HCT116 (cell line): ENCODE measurements around the gene IRX2.

Source experiments
- EZH2 ChIP-seq: fragments of 200-600 bp; sonication (generic); IDR thresholded peaks from 2 replicates; pipeline ENCODE4 v1.6.1; 2017; ENCODE audit warnings: antibody characterized with exemption, mixed run types
- POLR2A ChIP-seq: IDR thresholded peaks from 2 replicates; pipeline ENCODE4 v1.7.0; 2011; ENCODE audit warnings: borderline replicate concordance; ENCODE audit not compliant: insufficient read depth, insufficient read length; ENCODE audit errors: extremely low read depth
- POLR2AphosphoS5 ChIP-seq: IDR thresholded peaks from 2 replicates; pipeline ENCODE4 v1.6.1; 2011; ENCODE audit warnings: mild to moderate bottlenecking, low read depth, low read length, moderate library complexity
- RAD21 ChIP-seq: IDR thresholded peaks from 2 replicates; pipeline ENCODE4 v1.6.1; 2012; ENCODE audit warnings: low read depth, mild to moderate bottlenecking
- SP1 ChIP-seq: IDR thresholded peaks from 2 replicates; pipeline ENCODE4 v1.6.1; 2012; ENCODE audit warnings: low read depth
- TCF7L2 ChIP-seq: IDR thresholded peaks from 2 replicates; pipeline ENCODE4 v1.7.0; 2011; ENCODE audit warnings: borderline replicate concordance, inconsistent platforms; ENCODE audit not compliant: insufficient read depth, insufficient read length; ENCODE audit errors: extremely low read depth
- YY1 ChIP-seq: IDR thresholded peaks from 2 replicates; pipeline ENCODE4 v1.6.1; 2011; ENCODE audit warnings: low read length, low read depth, moderate library complexity, mild to moderate bottlenecking; ENCODE audit not compliant: insufficient replicate concordance; ENCODE audit errors: extremely low read depth
- TF ChIP-seq, protein P1 (sequence below), 3 experiments: fragments of 200-600 bp in 1 of 3; sonication (generic) in 1 of 3; IDR thresholded peaks in 2 of 3; conservative IDR thresholded peaks in 1 of 3; 2 replicates each; pipeline ENCODE4 v1.5.1; 2012 to 2017; ENCODE audit warnings: low read depth in 2 of 3, low read length in 2 of 3, antibody characterized with exemption in 1 of 3, borderline replicate concordance in 1 of 3, control low read depth in 1 of 3, mild to moderate bottlenecking in 1 of 3, mixed read lengths in 1 of 3, mixed run types in 1 of 3, moderate library complexity in 1 of 3; ENCODE audit not compliant: insufficient read depth in 1 of 3
- TF ChIP-seq, protein P2 (sequence below): IDR thresholded peaks from 2 replicates; pipeline ENCODE4 v1.6.1; 2012

DNA sequence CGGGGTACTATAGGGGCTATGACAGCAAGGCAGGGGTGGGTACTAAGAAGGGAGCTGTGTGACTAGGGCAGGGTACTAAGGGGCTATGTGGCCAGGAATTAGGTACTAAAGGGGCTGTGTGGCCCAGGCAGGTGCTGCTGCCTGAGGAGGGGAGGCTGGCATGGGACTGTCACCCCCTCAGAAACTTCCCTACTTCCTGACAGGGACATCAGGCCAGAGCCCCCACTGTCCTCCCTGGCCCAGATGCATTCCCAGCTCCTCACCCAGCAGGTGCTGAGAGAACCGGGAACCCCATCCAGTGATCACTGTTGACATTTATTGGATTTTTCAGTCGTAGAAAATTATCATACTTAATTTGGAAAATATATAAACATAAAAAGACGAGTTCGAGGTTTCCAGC lies 26.6 kb downstream of the IRX2 start:
- TF ChIP-seq RAD21 (no peak), POLR2A (no peak), EZH2 (no peak), TCF7L2 (no peak), POLR2AphosphoS5 (no peak), YY1 (no peak), SP1 (no peak)
- TF ChIP-seq, protein P1, sequence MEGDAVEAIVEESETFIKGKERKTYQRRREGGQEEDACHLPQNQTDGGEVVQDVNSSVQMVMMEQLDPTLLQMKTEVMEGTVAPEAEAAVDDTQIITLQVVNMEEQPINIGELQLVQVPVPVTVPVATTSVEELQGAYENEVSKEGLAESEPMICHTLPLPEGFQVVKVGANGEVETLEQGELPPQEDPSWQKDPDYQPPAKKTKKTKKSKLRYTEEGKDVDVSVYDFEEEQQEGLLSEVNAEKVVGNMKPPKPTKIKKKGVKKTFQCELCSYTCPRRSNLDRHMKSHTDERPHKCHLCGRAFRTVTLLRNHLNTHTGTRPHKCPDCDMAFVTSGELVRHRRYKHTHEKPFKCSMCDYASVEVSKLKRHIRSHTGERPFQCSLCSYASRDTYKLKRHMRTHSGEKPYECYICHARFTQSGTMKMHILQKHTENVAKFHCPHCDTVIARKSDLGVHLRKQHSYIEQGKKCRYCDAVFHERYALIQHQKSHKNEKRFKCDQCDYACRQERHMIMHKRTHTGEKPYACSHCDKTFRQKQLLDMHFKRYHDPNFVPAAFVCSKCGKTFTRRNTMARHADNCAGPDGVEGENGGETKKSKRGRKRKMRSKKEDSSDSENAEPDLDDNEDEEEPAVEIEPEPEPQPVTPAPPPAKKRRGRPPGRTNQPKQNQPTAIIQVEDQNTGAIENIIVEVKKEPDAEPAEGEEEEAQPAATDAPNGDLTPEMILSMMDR (IDR thresholded peaks at IDR 0.05 in 2 of 3, conservative IDR thresholded peaks at IDR 0.05 in 1 of 3; ENCODE audit: borderline replicate concordance in 1 of 3, insufficient read depth in 1 of 3, low read depth in 2 of 3, low read length in 2 of 3), result no peak
- TF ChIP-seq, protein P2, sequence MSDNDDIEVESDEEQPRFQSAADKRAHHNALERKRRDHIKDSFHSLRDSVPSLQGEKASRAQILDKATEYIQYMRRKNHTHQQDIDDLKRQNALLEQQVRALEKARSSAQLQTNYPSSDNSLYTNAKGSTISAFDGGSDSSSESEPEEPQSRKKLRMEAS, result no peak
